SJSA1 (cell line): Measurements from ENCODE around the gene SEPTIN5. TPM values are rescaled to one million over a fixed set of nuclear protein-coding genes. Genes with fewer than 3 reads are reported as not detected.
"Not testable (repeated sequence)": the region's sequence is repeated elsewhere in the genome, so short reads cannot be mapped to it uniquely, and the experiment has no call there.

Source experiments
- DNase-seq, 2 experiments: peaks; one replicate each; pipeline ENCODE4 v3.0.0-alpha.2; 2015 to 2020; ENCODE audit warnings: low spot score in 2 of 2, low read depth in 1 of 2
- H3K27ac ChIP-seq: fragments of 250-450 bp; sonication (Bioruptor Pico); 2 replicates; pipeline ENCODE4 v1.5.1; 2020; ENCODE audit warnings: mild to moderate bottlenecking, moderate library complexity
- H3K27me3 ChIP-seq: fragments of 250-450 bp; sonication (Bioruptor Pico); replicated peaks from 2 replicates; pipeline ENCODE4 v1.5.1; 2020; ENCODE audit warnings: mild to moderate bottlenecking, moderate library complexity
- H3K36me3 ChIP-seq: fragments of 250-450 bp; sonication (Bioruptor Pico); 2 replicates; pipeline ENCODE4 v1.5.1; 2020; ENCODE audit warnings: mild to moderate bottlenecking
- H3K4me1 ChIP-seq: fragments of 250-450 bp; sonication (Bioruptor Pico); replicated peaks from 2 replicates; pipeline ENCODE4 v1.6.1; 2021; ENCODE audit warnings: mild to moderate bottlenecking
- H3K4me3 ChIP-seq: fragments of 250-450 bp; sonication (Bioruptor Pico); 2 replicates; pipeline ENCODE4 v1.5.1; 2020; ENCODE audit warnings: mild to moderate bottlenecking
- H3K9me3 ChIP-seq: fragments of 250-450 bp; sonication (Bioruptor Pico); replicated peaks from 2 replicates; pipeline ENCODE4 v1.5.1; 2020; ENCODE audit warnings: mild to moderate bottlenecking
- total RNA-seq: library from RNA; depleted of rRNA; stranded (reverse); fragments of >200 nt; shearing (Covaris generic); gene quantifications from 2 replicates; pipeline ENCODE4 v1.2.3, GENCODE V29; 2014

SEPTIN5 gene
- total RNA-seq, 1 experiment from 2014 or later = 13.3 TPM

- Histone ChIP-seq H3K27ac (no peak overlapping the region), H3K4me3 (no peak overlapping the region), H3K4me1 (no peaks in the 10 kb centered on the region), H3K27me3 (peaks cover 2% of the 10 kb centered on the region; the same call in 1 of the 2 replicates), H3K9me3 (0 out of 2 replicates have a peak, but pooled peaks cover 9% of the 10 kb centered on the region), H3K36me3 (no peaks in the 10 kb centered on the region)
- DNase-seq = no peak
Observed at GRCh38 chr22:19674129-19674928, 40.0 kb upstream of the SEPTIN5 start.

- no peak for DNase-seq
- Histone ChIP-seq H3K4me1 (no peaks in the 10 kb centered on the region), H3K27me3 (peaks cover 2% of the 10 kb centered on the region; the same call in 1 of the 2 replicates), H3K27ac (no peak overlapping the region), H3K9me3 (0 out of 2 replicates have a peak, but pooled peaks cover 9% of the 10 kb centered on the region), H3K36me3 (no peaks in the 10 kb centered on the region), H3K4me3 (no peak overlapping the region)
Observed at GRCh38 chr22:19674929-19675253, 39.4 kb upstream of the SEPTIN5 start.

GRCh38 chr22:19675428-19675827 lies 38.9 kb upstream of the SEPTIN5 start:
- H3K36me3 ChIP-seq = no peaks in the 10 kb centered on the region
- H3K4me1 ChIP-seq = no peaks in the 10 kb centered on the region
- H3K27me3 ChIP-seq = peaks cover 2% of the 10 kb centered on the region; the same call in 1 of the 2 replicates
- no peak overlapping the region for H3K27ac ChIP-seq
- no peak for DNase-seq
- no peak overlapping the region for H3K4me3 ChIP-seq
- H3K9me3 ChIP-seq = 0 out of 2 replicates have a peak, but pooled peaks cover 9% of the 10 kb centered on the region

- not testable (repeated sequence) for H3K27me3 ChIP-seq, H3K36me3 ChIP-seq, H3K9me3 ChIP-seq, DNase-seq, H3K4me1 ChIP-seq, H3K4me3 ChIP-seq, H3K27ac ChIP-seq
Observed at GRCh38 chr22:19676437-19676836, 37.9 kb upstream of the SEPTIN5 start.

- DNase-seq = no peak
- no peaks in the 10 kb centered on the region for H3K4me1 ChIP-seq
- no peak overlapping the region for H3K4me3 ChIP-seq
- H3K9me3 ChIP-seq = no peaks in the 10 kb centered on the region
- H3K27ac ChIP-seq = no peak overlapping the region
- H3K36me3 ChIP-seq = no peaks in the 10 kb centered on the region
- peaks cover 7% of the 10 kb centered on the region; the same call in 1 of the 2 replicates for H3K27me3 ChIP-seq
Observed at GRCh38 chr22:19678949-19679521, 35.3 kb upstream of the SEPTIN5 start.

- no peaks in the 10 kb centered on the region for H3K36me3 ChIP-seq
- H3K9me3 ChIP-seq = no peaks in the 10 kb centered on the region
- H3K4me3 ChIP-seq = no peak overlapping the region
- DNase-seq = peak in 1 of 2 experiments; percentile 31
- H3K4me1 ChIP-seq = no peaks in the 10 kb centered on the region
- no peak overlapping the region for H3K27ac ChIP-seq
- peaks cover 7% of the 10 kb centered on the region; the same call in 1 of the 2 replicates for H3K27me3 ChIP-seq
Observed at GRCh38 chr22:19679522-19680101, 34.7 kb upstream of the SEPTIN5 start.

- H3K4me1 ChIP-seq = no peaks in the 10 kb centered on the region
- H3K27ac ChIP-seq = no peak overlapping the region
- H3K9me3 ChIP-seq = no peaks in the 10 kb centered on the region
- H3K27me3 ChIP-seq = peaks cover 7% of the 10 kb centered on the region; the same call in 1 of the 2 replicates
- H3K4me3 ChIP-seq = no peak overlapping the region
- no peak for DNase-seq
- no peaks in the 10 kb centered on the region for H3K36me3 ChIP-seq
Observed at GRCh38 chr22:19680287-19680881, 33.9 kb upstream of the SEPTIN5 start.

GRCh38 chr22:19680911-19681862 lies 33.1 kb upstream of the SEPTIN5 start:
- DNase-seq = no peak
- no peaks in the 10 kb centered on the region for H3K4me1 ChIP-seq
- H3K9me3 ChIP-seq = no peaks in the 10 kb centered on the region
- H3K36me3 ChIP-seq = no peaks in the 10 kb centered on the region
- H3K27ac ChIP-seq = no peak overlapping the region
- no peak overlapping the region for H3K4me3 ChIP-seq
- peaks cover 4% of the 10 kb centered on the region; the same call in 1 of the 2 replicates for H3K27me3 ChIP-seq

GRCh38 chr22:19681863-19682245 lies 32.4 kb upstream of the SEPTIN5 start:
- Histone ChIP-seq H3K9me3 (no peaks in the 10 kb centered on the region), H3K27me3 (peaks cover 4% of the 10 kb centered on the region; the same call in 1 of the 2 replicates), H3K4me1 (no peaks in the 10 kb centered on the region), H3K4me3 (no peak overlapping the region), H3K36me3 (no peaks in the 10 kb centered on the region), H3K27ac (no peak overlapping the region)
- no peak for DNase-seq

GRCh38 chr22:19686946-19687345 lies 27.4 kb upstream of the SEPTIN5 start:
- Histone ChIP-seq H3K4me3 (no peak overlapping the region), H3K27me3 (peaks cover 4% of the 10 kb centered on the region; the same call in 1 of the 2 replicates), H3K36me3 (no peaks in the 10 kb centered on the region), H3K4me1 (peaks cover 17% of the 10 kb centered on the region), H3K9me3 (no peaks in the 10 kb centered on the region), H3K27ac (no peak overlapping the region)
- DNase-seq = no peak

- no peak for DNase-seq
- Histone ChIP-seq H3K4me3 (no peak overlapping the region), H3K9me3 (no peaks in the 10 kb centered on the region), H3K27me3 (peaks cover 4% of the 10 kb centered on the region; the same call in 1 of the 2 replicates), H3K4me1 (peaks cover 22% of the 10 kb centered on the region), H3K27ac (no peak overlapping the region), H3K36me3 (no peaks in the 10 kb centered on the region)
Observed at GRCh38 chr22:19687561-19688300, 26.6 kb upstream of the SEPTIN5 start.
